ENCODE data around the gene SPACDR.

DNA sequence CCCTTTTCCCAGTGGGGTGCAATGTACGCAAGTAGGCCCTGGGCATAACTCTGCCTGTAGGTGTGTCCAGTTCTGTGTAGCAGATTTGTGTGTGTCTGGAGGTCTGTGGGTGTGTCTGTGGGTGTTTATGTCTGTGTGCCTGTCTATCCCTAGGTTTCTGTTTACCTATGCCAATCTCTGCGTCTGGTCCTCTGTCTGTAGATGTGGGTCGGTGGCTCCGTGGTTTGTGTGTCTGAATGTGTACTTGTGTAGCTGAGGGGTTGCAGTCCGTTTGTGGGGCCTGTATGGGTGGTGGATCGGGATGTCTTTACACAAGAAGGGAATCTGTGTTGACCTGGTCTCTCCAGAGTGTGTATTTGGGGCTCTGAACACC, 20.6 kb upstream of the SPACDR start:
- no peak for TF ChIP-seq EZH2 (IDR thresholded peaks at IDR 0.05; ENCODE audit: insufficient read depth, low read length)
- TF ChIP-seq, protein P1, sequence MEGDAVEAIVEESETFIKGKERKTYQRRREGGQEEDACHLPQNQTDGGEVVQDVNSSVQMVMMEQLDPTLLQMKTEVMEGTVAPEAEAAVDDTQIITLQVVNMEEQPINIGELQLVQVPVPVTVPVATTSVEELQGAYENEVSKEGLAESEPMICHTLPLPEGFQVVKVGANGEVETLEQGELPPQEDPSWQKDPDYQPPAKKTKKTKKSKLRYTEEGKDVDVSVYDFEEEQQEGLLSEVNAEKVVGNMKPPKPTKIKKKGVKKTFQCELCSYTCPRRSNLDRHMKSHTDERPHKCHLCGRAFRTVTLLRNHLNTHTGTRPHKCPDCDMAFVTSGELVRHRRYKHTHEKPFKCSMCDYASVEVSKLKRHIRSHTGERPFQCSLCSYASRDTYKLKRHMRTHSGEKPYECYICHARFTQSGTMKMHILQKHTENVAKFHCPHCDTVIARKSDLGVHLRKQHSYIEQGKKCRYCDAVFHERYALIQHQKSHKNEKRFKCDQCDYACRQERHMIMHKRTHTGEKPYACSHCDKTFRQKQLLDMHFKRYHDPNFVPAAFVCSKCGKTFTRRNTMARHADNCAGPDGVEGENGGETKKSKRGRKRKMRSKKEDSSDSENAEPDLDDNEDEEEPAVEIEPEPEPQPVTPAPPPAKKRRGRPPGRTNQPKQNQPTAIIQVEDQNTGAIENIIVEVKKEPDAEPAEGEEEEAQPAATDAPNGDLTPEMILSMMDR (IDR thresholded peaks at IDR 0.05; ENCODE audit: insufficient read depth, low read depth, low read length): no peak
